ENCODE measurements around the gene KDM4B.

KDM4B gene

DNA sequence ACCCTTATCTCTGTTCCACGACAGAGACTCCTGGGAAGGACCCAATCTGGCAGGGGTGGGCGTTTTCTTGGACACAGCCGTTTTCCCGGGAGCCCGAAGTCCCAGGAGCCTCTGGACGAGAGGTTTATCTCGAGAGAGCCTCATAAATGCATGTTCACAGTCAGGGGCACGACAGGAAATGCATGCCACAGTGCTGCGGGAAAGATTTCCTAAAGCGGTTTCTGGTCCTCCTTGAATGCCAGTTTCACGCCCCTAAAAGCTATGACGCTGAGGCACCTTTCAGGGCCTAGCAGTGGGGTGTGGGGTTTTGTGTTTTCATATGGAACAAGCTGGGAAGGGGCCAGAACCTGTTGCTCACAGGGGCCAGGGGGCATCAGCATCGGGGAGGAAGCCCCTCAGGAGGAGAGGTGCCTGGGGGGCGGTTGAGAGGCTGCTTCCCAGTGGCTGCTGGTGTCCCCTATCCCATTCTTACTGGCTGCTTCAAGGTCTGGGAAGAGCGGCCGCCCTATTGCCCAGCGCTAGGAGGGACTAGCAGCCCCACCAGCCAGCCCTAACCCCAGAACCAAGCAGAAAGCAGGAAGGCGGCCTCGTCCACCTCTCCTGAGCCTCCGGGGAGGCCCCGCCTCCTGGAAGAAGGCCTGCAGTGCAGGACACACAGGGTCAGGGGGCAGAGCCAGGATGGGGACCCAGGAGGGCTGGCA is 157.0 kb downstream of the KDM4B start:
- TF ChIP-seq, protein P1, sequence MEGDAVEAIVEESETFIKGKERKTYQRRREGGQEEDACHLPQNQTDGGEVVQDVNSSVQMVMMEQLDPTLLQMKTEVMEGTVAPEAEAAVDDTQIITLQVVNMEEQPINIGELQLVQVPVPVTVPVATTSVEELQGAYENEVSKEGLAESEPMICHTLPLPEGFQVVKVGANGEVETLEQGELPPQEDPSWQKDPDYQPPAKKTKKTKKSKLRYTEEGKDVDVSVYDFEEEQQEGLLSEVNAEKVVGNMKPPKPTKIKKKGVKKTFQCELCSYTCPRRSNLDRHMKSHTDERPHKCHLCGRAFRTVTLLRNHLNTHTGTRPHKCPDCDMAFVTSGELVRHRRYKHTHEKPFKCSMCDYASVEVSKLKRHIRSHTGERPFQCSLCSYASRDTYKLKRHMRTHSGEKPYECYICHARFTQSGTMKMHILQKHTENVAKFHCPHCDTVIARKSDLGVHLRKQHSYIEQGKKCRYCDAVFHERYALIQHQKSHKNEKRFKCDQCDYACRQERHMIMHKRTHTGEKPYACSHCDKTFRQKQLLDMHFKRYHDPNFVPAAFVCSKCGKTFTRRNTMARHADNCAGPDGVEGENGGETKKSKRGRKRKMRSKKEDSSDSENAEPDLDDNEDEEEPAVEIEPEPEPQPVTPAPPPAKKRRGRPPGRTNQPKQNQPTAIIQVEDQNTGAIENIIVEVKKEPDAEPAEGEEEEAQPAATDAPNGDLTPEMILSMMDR (IDR thresholded peaks at IDR 0.05), result no peak

DNA sequence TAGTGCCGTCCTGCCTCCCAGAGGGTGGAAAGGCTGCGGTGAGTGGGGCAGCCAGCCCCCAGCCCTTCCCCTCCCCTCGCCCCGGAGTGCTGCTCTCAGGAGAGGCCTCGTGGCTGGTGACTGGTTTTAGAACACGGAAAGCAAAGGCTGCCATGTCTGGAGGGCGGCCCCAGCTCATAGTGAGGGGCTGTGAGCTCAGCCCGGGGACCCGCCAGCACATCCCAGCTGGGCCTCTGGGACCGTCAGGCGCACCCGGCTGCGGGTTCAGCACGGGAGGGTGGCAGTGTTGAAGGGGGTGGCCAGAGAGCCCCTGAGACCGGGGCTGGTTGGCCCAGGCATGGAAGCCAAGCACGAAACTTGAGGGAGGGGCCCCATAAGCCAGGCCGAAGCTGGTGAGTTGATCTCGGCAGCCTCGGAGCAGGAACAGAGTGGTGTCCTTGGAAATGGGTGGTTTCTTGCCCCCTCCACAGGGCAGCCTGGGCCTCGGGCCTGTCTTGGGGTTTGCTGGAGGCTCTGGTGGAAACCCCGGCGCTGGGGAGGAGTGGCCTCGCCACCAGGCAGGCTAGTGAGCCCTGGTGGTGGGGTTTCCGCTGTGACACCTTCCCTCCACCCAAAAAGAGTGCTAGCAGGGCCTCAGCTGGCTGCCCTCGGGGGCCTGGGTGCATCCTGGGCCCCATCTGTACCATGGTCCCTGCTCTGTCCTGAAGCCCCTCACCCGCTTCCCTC is 157.7 kb downstream of the KDM4B start:
- TF ChIP-seq, protein P1 (IDR thresholded peaks at IDR 0.05), result no peak

DNA sequence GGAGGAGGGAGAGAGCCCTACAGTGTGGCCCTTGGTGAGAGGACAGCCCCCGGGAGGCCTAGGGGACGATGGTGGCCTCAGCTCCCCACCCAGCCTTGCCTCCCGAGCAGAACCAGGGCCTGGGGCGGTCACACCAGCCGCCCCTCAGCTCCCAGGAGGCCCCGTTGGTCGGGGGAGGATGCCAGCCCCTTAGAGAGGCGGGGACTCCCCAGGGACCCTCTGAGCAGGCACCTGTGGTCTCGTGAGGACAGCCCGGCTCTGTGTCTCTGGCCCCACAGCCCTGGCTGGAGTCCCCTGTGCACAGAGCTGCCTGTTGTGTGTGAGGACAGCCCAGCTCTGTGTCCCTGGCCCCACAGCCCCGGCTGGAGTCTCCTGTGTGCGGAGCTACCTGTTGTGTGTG is 158.8 kb downstream of the KDM4B start:
- TF ChIP-seq, protein P1 (IDR thresholded peaks at IDR 0.05), result no peak

DNA sequence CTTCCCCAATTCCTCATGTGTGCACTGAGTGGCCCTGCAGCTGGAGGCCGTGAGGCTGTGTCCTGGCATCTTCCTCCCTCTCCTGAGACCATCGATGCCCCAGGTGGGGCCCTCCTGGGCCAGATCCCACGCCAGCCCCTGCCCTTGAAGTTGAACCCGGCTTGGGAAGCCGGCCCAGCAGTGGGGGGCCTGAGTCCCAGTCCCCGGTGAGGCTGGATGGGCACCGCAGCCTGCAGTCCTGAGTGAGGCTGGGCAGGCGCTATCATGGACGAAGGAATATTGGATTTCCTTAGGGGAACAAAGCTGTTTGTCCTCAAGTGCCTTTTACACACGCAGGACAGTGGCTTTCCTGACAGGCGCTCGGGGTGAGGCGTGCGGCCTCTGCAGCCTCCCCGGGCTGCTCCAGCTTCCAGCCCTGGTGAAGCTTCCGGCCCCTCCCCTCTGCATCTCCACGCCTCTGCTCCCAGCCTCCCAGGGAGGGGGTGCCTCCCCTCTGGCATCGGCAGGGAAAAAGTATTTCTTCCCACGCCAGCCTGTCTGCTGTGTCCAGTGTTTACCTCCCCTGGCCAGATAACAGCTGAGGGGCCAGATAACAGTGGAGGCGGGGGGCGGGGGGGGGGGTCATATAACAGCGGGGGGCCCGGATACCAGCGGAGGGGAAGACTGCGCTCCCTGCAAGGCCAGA is 159.5 kb downstream of the KDM4B start:
- TF ChIP-seq, protein P1 (IDR thresholded peaks at IDR 0.05), result no peak

DNA sequence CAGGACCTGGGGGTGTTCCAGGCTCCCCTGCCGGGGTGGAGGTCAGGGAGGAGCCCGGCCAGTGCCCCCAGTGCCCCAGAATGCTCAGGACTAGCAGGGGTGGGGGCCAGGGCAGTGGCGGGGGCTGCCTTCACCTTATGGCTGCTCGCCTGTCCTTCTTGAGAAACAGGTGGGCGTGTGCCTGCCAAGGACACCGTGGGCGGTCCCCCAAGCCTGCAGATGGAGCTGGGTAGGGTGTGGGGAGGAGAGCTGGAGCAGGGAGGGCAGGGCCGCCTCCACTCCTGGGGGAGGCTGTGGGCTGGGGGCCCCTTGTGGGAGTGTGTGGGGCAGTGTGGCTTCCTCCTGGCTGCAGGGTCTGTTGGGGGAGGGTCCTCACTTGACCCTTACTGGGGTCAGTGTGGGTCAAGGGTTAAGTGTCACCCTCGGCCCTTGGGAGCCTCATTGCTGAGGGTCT is 160.1 kb downstream of the KDM4B start:
- TF ChIP-seq, protein P1 (IDR thresholded peaks at IDR 0.05), result no peak

DNA sequence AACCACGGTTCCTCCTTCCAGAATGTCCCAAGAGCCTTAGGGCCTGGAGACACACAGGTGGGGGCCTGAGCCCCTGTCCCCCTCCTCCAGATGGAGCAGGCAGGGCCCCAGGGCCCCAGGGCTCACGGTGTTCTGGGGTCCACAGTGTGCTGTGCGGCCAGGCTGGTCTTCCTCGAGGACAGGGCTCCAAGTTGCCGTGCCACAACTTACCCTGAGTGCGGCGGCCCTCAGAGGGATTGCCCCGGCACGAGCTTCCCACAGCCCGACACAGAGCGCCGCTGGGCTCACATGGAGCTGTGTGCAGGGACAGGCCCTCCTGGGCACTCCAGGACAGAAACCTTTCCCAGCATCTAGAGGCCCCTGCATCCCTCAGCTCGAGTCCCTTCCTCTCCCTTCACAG is 160.8 kb downstream of the KDM4B start:
- TF ChIP-seq, protein P1 (IDR thresholded peaks at IDR 0.05), result no peak

DNA sequence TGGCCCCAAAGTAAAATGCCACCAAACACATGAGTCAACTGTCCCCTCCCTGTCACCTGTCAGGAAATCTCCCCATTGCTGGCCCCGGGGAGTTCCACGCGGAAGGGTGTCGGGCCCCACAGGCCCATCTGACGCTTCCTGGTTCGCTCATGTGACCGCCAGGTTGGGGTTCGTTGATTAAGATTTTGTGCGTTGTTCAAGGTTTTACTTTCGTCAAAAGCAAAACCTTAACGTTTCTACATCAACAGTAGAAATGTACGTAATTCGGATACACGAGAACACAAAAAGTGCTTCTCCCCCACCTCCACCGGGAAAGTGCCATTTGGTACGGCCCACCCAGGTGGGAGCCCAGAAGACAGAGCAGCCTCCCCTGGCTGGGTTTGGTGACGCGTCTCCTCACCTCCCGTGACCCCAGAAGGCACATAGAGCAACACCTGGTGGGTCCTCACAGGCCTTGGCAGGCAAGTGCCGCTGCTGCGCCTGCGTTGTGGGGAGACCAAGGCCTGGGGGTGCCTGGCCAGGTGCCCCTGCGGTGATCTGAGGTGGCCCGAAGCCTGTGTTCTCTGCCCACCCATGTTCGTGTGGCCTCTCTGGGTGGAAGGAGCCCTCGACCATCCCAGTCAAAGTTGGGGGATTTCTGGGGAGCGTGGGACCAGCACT is 161.6 kb downstream of the KDM4B start:
- TF ChIP-seq, protein P1 (IDR thresholded peaks at IDR 0.05), result no peak
